ENCODE data around the gene ARPC1B.
"Not testable (repeated sequence)": the region's sequence is repeated elsewhere in the genome, so short reads cannot be mapped to it uniquely, and the experiment has no call there.

The ARPC1B gene

GRCh38 chr7:99374111-99375064 lies at the start of gene ARPC1B:
Gene ARPC1B, plus strand, starts transcription at chr7:99374730. Its CDS starts 10,985 bp downstream, at chr7:99385715.
- in situ Hi-C loops (cut with MboI; ENCODE audit: low sequenced_read_pairs), result no loop called here

- in situ Hi-C loops (cut with MboI; ENCODE audit: low sequenced_read_pairs), result loop anchor here (25.0 kb wide), 1 partner anchor 413 kb away; no protein-coding TSS in a partner anchor
Observed at GRCh38 chr7:99325001-99325493, 49.5 kb upstream of the ARPC1B start.

- in situ Hi-C loops (cut with MboI; ENCODE audit: low sequenced_read_pairs), result loop anchor here (25.0 kb wide), 1 partner anchor 413 kb away; no protein-coding TSS in a partner anchor
Observed at GRCh38 chr7:99325592-99326407, 48.7 kb upstream of the ARPC1B start, which contains the start of gene ARPC1A. Gene ARPC1A, plus strand, starts transcription at chr7:99325898. Its CDS starts 7,456 bp downstream, at chr7:99333354.

DNA sequence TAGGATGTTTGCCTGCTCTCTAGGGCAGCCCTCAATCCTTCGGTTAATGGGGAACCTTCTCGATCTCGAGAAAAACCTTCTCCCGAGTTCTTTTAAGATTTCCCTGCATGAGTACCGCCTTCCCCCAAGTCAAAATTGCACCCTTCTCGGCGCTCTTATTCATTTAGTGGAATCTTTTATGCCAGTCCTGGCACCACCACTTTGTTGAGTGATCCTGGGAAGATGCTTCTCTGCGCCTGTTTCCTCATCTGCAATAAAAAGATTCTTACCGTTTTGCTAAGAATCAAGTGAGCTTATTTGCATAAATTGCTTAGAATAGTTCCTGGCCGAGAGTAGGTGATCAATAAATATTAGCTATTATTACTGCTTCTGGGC lies 48.1 kb upstream of the ARPC1B start:
- in situ Hi-C loops (cut with MboI; ENCODE audit: low sequenced_read_pairs), result loop anchor here (25.0 kb wide), 1 partner anchor 414 kb away; no protein-coding TSS in a partner anchor

- in situ Hi-C loops (cut with MboI; ENCODE audit: low sequenced_read_pairs), result loop anchor here (25.0 kb wide), 1 partner anchor 418 kb away; no protein-coding TSS in a partner anchor
Observed at GRCh38 chr7:99330314-99330961, 44.1 kb upstream of the ARPC1B start.

DNA sequence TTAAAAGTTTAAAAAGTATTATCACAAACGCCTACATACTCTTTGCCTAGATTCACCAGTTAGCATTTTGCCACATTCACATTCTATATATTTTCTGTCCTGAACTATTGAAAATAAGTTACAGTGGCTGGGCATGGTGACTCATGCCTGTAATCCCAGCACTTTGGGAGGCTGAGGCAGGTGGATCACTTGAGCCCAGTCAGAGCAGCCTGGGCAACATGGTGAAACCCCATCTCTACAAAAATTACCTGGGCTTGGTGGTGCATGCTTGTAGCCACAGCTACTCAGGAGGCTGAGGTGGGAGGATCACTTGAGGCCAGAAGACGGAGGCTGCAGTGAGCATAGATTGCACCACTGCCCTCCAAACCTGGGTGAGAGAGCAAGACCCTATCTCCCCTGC lies 43.5 kb upstream of the ARPC1B start:
- in situ Hi-C loops (cut with MboI; ENCODE audit: low sequenced_read_pairs), result loop anchor here (25.0 kb wide), 1 partner anchor 419 kb away; no protein-coding TSS in a partner anchor

- in situ Hi-C loops (cut with MboI; ENCODE audit: low sequenced_read_pairs), result loop anchor here (25.0 kb wide), 1 partner anchor 427 kb away; no protein-coding TSS in a partner anchor
Observed at GRCh38 chr7:99339595-99339994, 34.9 kb upstream of the ARPC1B start.

DNA sequence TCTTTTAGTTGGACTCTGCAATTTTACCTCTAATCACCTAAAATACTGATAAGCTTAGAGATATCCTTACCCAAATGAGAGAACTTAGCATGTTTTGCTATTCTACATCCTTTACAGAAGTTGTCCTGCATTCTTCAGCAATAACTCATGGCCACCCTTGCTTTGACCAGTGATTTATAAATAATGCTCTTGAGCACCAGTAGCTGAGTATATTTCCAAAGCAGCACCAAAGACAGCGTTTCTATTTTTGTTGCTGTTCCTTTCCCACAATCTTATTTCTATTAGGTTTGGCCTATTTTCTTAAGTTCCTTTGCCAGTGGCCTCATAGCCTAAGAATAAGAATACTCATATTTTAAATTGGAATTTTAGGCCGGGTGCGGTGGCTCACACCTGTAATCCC lies 33.9 kb upstream of the ARPC1B start:
- in situ Hi-C loops (cut with MboI; ENCODE audit: low sequenced_read_pairs), result loop anchor here (25.0 kb wide), 1 partner anchor 428 kb away; no protein-coding TSS in a partner anchor

- in situ Hi-C loops (cut with MboI; ENCODE audit: low sequenced_read_pairs), result loop anchor here (25.0 kb wide), 1 partner anchor 432 kb away; no protein-coding TSS in a partner anchor
Observed at GRCh38 chr7:99344061-99344647, 30.4 kb upstream of the ARPC1B start.

DNA sequence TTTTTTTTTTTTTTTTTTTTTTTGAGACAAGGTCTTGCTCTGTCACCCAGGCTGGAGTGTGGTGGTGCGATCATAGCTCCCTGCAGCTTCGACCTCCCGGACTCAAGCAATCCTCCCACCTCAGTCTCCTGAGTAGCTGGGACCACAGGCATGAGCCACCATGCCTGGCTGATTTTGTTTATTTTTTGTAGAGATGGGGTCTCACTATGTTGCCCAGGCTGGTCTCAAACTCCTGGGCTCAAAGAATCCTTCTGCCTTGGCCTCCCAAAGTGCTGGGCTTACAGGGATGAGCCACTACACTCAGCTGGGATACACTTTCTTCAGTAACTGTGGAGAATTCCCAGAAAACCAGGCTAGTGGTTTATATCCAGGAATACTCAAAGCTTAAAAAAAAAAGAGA lies 23.9 kb upstream of the ARPC1B start:
- in situ Hi-C loops (cut with MboI; ENCODE audit: low sequenced_read_pairs), result not testable (repeated sequence)

DNA sequence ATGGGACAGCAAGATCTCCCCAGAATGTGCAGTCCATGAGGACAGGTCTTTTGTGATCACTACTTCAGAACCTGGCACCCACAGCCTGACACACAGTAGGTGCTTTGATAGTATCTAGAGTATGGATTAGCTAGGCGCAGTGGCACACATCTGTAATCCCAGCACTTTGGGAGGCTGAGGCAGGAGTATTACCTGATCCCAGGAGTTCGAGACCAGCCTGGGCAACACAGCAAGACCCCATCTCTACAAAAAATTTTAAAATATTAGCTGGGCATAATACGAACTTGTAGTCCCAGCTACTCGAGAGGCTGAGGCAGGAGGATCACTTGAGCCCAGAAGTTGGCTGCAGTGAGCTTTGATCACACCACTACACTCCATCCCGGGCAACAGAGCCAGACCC lies 22.3 kb upstream of the ARPC1B start:
- in situ Hi-C loops (cut with MboI; ENCODE audit: low sequenced_read_pairs), result no loop called here

DNA sequence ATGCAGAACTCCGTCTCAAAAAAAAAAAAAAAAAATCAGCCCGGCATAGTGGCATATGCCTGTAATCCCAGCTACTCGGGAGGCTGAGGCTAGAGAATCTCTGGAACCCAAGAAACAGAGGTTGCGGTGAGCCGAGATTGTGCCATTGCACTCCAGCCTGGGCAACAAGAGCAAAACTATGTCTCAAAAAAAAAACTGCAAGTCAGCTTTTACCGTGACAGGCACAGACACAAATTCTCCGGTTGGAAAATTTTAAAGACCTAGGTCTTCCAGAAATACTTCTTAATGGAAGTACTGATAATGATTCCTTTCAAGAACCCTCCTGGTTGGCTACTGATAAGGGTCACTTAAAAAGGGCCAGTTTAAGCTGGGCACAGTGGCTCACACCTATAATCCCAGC lies 19.4 kb upstream of the ARPC1B start:
- in situ Hi-C loops (cut with MboI; ENCODE audit: low sequenced_read_pairs), result no loop called here

DNA sequence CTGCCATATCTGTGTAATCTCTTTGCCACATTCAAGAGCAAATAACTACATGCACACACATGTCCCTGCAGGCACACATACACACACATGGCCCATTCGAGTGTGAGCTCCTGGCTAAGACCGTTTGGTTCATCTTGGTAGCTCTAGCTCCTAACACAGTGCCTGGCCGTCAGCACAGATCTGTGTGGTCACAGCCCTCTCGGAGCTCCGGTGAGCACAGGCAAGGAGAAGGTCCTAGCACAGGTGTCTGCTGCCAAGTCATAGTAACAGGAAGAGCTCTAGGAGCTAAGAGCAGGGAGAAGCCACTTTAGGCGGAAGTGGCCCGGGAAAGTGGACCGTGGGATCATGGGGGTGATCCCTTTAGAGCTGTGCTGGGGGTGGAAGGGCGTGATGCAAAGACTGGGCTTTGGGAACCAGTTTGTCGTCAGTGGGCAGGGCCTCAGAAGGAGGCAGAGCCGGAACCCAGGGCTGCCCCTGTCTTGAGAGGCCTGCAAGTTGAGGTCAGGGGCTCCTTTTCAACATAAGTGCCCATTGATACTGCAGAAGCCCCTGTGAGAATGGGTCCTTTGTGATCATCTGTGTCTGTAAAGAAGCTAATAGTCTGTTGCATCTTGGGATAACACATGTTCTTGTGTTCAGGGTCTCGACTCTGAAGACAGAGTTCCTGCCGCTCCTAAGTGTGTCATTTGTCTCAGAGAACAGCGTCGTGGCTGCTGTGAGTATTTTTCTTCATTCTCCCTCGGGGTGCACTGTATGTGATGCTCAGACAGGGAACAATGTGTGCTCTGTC lies 16.6 kb upstream of the ARPC1B start:
- in situ Hi-C loops (cut with MboI; ENCODE audit: low sequenced_read_pairs), result no loop called here

DNA sequence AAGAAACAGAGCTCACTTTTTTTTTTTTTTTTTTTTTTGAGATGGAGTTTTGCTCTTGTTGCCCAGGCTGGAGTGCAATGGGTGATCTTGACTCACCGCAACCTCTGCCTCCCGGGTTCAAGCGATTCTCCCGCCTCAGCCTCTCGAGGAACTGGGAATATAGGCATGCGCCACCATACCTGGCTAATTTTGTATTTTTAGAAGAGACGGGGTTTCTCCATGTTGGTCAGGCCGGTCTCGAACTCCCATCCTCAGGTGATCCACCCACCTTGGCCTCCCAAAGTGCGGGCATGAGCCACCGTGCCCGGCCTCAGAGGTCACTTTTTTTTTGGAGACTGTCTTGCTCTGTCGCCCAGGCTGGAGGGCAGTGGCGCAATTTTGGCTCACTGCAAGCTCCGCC lies 16.0 kb upstream of the ARPC1B start:
- in situ Hi-C loops (cut with MboI; ENCODE audit: low sequenced_read_pairs), result not testable (repeated sequence)

DNA sequence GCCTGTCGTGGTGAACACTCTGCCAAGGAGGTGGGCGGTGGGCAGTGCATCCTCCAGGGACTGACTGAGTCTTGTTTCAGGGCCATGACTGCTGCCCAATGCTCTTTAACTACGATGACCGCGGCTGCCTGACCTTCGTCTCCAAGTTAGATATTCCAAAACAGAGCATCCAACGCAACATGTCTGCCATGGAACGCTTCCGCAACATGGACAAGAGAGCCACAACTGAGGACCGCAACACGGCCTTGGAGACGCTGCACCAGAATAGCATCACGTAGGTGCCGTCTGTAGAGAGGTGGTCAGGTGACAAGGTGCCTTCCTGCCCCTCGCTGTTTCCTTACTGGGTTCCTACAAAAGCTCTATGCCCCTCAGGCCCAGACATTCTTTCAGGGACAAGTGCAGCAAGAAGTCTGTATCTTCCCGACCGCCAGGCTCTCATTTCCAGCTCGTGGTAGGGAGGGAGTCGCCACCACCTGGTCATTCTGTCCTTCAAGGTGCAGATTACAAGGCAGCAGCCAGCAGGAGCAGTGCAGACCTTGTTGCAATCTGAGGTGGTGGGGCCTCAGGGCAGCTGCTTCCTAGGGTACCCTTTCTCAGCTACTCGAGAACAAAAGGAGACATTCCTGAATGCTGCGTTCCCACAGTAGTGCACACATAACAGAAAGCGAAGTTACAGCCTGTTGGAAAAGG lies 14.9 kb upstream of the ARPC1B start:
- in situ Hi-C loops (cut with MboI; ENCODE audit: low sequenced_read_pairs), result no loop called here

DNA sequence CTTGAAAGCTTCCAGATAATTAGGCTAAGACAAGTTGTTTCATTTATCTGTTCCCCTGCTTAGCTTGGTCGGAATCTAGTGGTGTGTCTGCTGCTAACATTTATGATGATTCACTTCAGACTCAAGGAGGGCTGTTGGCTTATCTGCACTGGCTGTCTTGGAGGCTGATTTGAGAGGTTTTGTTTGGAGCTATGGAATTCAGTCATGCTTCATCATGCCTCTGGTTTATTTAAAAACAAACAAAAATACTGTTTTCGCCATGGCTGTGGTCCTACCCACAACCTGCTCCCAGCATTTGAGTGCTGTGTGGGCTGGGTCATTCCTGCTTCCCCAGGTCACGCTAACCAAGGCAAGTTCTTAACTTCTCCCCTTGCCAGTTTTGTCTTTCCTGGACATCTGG lies 11.7 kb upstream of the ARPC1B start:
- in situ Hi-C loops (cut with MboI; ENCODE audit: low sequenced_read_pairs), result no loop called here

DNA sequence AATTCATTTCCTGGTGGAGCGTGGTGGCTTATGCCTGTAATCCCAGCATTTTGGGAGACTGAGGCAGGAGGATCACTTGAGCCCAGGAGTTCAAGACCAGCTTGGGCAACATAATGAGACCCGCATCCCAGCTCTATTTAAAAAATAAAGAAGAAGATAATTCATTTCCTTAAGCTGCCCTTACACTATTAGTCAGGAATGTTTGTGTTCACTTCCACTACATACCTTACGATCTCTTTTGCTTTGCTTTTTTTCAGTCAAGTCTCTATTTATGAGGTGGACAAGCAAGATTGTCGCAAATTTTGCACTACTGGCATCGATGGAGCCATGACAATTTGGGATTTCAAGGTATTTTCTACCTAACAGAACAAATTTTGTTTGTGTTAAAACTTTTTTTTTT lies 11.2 kb upstream of the ARPC1B start:
- in situ Hi-C loops (cut with MboI; ENCODE audit: low sequenced_read_pairs), result no loop called here

DNA sequence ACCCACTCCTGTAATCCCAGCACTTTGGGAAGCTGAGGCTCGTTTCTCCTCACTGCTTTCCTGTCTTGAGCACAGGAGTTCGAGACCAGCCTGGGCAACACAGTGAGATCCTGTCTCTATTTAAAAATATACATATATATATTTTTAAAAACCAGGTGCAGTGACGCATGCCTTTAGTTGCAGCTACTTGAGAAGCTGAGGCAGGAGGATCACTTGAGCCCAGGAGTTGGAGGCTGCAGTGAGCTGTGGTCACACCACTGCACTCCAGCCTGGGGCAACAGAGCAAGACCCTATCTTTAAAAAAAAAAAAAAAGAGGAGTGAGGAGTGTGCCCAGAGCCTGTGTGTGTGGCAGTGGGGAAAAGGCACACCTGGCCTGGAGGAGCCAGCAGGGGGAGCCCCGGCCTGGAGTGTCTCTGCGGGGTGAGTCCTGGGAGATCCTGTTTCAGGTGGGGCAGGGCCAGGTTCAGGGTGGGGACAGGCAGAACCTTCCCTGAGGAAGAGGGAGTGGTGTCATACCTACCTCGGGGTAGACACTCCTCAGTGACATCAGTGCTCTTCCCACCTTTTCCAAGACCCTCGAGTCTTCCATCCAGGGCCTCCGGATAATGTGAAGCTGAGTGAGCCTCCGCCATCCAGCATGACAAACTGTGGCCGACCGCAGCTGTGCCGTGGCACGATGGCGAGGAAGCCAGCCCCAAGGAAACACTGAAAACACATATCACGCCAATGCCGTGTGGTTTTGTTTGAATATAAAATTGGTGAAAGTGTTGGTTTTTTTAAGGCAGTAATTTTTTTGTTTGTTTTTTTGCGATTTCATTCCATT lies 9.0 kb upstream of the ARPC1B start:
- in situ Hi-C loops (cut with MboI; ENCODE audit: low sequenced_read_pairs), result no loop called here
